H1 (cell line): Measurements from ENCODE around the gene PLCL1. TPM values are rescaled to one million over a fixed set of nuclear protein-coding genes. Genes with fewer than 3 reads are reported as not detected.

Source experiments
- CTCF ChIA-PET: fragments of 300-600 bp; sonication (Branson Sonifier 250); formaldehyde crosslinking; loops from one replicate; lab custom pipeline; 2021; ENCODE audit not compliant: partially characterized antibody; lab: Charles Lee
- POLR2A ChIA-PET: fragments of 300-600 bp; sonication (Branson Sonifier 250); formaldehyde crosslinking; loops from one replicate; lab custom pipeline; 2021; ENCODE audit warnings: inconsistent platforms; ENCODE audit not compliant: partially characterized antibody; lab: Charles Lee
- DNase-seq, 2 experiments: peaks; one replicate each; pipeline versions ENCODE4 v3.0.0 to v3.0.0-alpha.2; 2010 to 2022; ENCODE audit warnings: low spot score in 2 of 2, low read depth in 1 of 2, mixed read lengths in 1 of 2
- FAIRE-seq: peaks from 2 replicates; lab custom pipeline; 2011; peaks lifted over from hg19 to GRCh38; lab: Jason Lieb, UNC
- H2AFZ ChIP-seq: 2 replicates; pipeline ENCODE4 v1.8.1; 2012; ENCODE audit warnings: low read length, inconsistent platforms
- H2AK5ac ChIP-seq: 2 replicates; pipeline ENCODE4 v1.6.1; 2013; ENCODE audit warnings: low read depth, low read length
- H2BK120ac ChIP-seq: replicated peaks from 2 replicates; pipeline ENCODE3; 2013; ENCODE audit warnings: low read depth, low read length, inconsistent platforms
- H2BK12ac ChIP-seq: 2 replicates; pipeline ENCODE4 v1.6.1; 2013; ENCODE audit warnings: low read depth, low read length
- H2BK15ac ChIP-seq: 2 replicates; pipeline ENCODE4 v1.6.1; 2013; ENCODE audit warnings: low read length
- H2BK20ac ChIP-seq: 2 replicates; pipeline ENCODE4 v1.6.1; 2013; ENCODE audit warnings: low read length
- H2BK5ac ChIP-seq: 2 replicates; pipeline ENCODE4 v1.6.1; 2013; ENCODE audit warnings: low read depth, low read length
- H3K14ac ChIP-seq: 2 replicates; pipeline ENCODE4 v1.6.1; 2013; ENCODE audit warnings: inconsistent platforms; ENCODE audit not compliant: insufficient read length
- H3K18ac ChIP-seq: 2 replicates; pipeline ENCODE4 v1.6.1; 2013; ENCODE audit warnings: low read length; ENCODE audit errors: extremely low read depth
- H3K23ac ChIP-seq: 2 replicates; pipeline ENCODE4 v1.6.1; 2013; ENCODE audit warnings: inconsistent platforms; ENCODE audit not compliant: insufficient read length
- H3K23me2 ChIP-seq: 2 replicates; pipeline ENCODE4 v1.6.1; 2013; ENCODE audit warnings: low read depth, low read length
- H3K27ac ChIP-seq: 2 replicates; pipeline ENCODE4 v1.6.1; 2011; ENCODE audit warnings: low read depth, low read length, inconsistent platforms
- H3K27me3 ChIP-seq, 4 experiments: replicated peaks in 1 of 4; 1 replicate in 1 of 4; 2 replicates in 3 of 4; pipeline versions ENCODE4 v1.6.1 to v1.8.1; 2011 to 2013; ENCODE audit warnings: low read length in 3 of 4, mild to moderate bottlenecking in 3 of 4, inconsistent platforms in 2 of 4, mixed read lengths in 2 of 4, moderate library complexity in 1 of 4; ENCODE audit not compliant: control insufficient read depth in 3 of 4, insufficient read depth in 3 of 4; ENCODE audit errors: extremely low read depth in 1 of 4
- H3K36me3 ChIP-seq, 4 experiments: 2 replicates each; pipeline versions ENCODE4 v1.6.1 to v1.8.1; 2011 to 2013; ENCODE audit warnings: mild to moderate bottlenecking in 4 of 4, low read length in 3 of 4, moderate library complexity in 2 of 4, control low read depth in 1 of 4, inconsistent platforms in 1 of 4; ENCODE audit not compliant: insufficient read depth in 4 of 4, control insufficient read depth in 2 of 4
- H3K4ac ChIP-seq: replicated peaks from 2 replicates; pipeline ENCODE3; 2013; ENCODE audit warnings: low read length, low read depth, mixed read lengths, inconsistent platforms; ENCODE audit not compliant: insufficient read length
- H3K4me1 ChIP-seq, 4 experiments: replicated peaks in 1 of 4; 1 replicate in 1 of 4; 2 replicates in 3 of 4; pipeline versions ENCODE4 v1.6.1 to v1.8.1; 2011 to 2013; ENCODE audit warnings: low read length in 3 of 4, inconsistent platforms in 2 of 4, mixed read lengths in 1 of 4; ENCODE audit not compliant: insufficient read depth in 4 of 4, control insufficient read depth in 3 of 4
- H3K4me2 ChIP-seq, 2 experiments: 2 replicates each; pipeline versions ENCODE4 v1.6.1 to v1.8.1; 2011 to 2013; ENCODE audit warnings: low read depth in 2 of 2, low read length in 2 of 2, control low read depth in 1 of 2, inconsistent platforms in 1 of 2, mild to moderate bottlenecking in 1 of 2; ENCODE audit not compliant: insufficient read depth in 1 of 2
- H3K4me3 ChIP-seq, 4 experiments: fragments of 200-600, 300-600 bp in 1 of 4; sonication (generic), shearing (Covaris generic), sonication (Bioruptor Twin) in 1 of 4; 2 replicates each; pipeline versions ENCODE4 v1.5.1 to v1.8.1; 2011 to 2016; ENCODE audit warnings: low read length in 4 of 4, low read depth in 3 of 4, control low read depth in 2 of 4, inconsistent platforms in 2 of 4, mild to moderate bottlenecking in 2 of 4, mixed read lengths in 1 of 4, moderate library complexity in 1 of 4; ENCODE audit not compliant: insufficient read depth in 2 of 4; ENCODE audit errors: extremely low read depth in 1 of 4
- H3K56ac ChIP-seq: replicated peaks from 2 replicates; pipeline ENCODE3; 2013; ENCODE audit warnings: low read depth, mild to moderate bottlenecking, mixed read lengths, low read length, inconsistent platforms; ENCODE audit not compliant: insufficient read length
- H3K79me1 ChIP-seq: 2 replicates; pipeline ENCODE4 v1.6.1; 2013; ENCODE audit warnings: low read depth, low read length, control low read depth
- H3K79me2 ChIP-seq, 2 experiments: 2 replicates each; pipeline versions ENCODE4 v1.6.1 to v1.8.1; 2012 to 2013; ENCODE audit warnings: low read length in 2 of 2, mild to moderate bottlenecking in 2 of 2, inconsistent platforms in 1 of 2; ENCODE audit not compliant: insufficient read depth in 2 of 2, control insufficient read depth in 1 of 2
- H3K9ac ChIP-seq, 4 experiments: replicated peaks in 1 of 4; 1 replicate in 1 of 4; 2 replicates in 3 of 4; pipeline versions ENCODE4 v1.6.1 to v1.8.1; 2011 to 2013; ENCODE audit warnings: low read depth in 3 of 4, low read length in 3 of 4, control low read depth in 2 of 4, mild to moderate bottlenecking in 2 of 4, moderate library complexity in 2 of 4, inconsistent platforms in 1 of 4; ENCODE audit errors: extremely low read depth in 1 of 4
- H3K9me3 ChIP-seq, 2 experiments: 2 replicates each; pipeline versions ENCODE4 v1.6.1 to v1.8.1; 2012 to 2013; ENCODE audit warnings: mild to moderate bottlenecking in 2 of 2, moderate library complexity in 2 of 2, control low read depth in 1 of 2, inconsistent platforms in 1 of 2, low read depth in 1 of 2, low read length in 1 of 2, mixed read lengths in 1 of 2; ENCODE audit not compliant: insufficient read depth in 2 of 2
- H4K20me1 ChIP-seq, 2 experiments: replicated peaks in 1 of 2; 2 replicates each; pipeline versions ENCODE3 to v1.8.1; 2011 to 2013; ENCODE audit warnings: inconsistent platforms in 2 of 2, low read length in 2 of 2, mild to moderate bottlenecking in 1 of 2; ENCODE audit not compliant: insufficient read depth in 2 of 2, control insufficient read depth in 1 of 2
- H4K5ac ChIP-seq: 2 replicates; pipeline ENCODE4 v1.6.1; 2013; ENCODE audit warnings: low read length, low read depth, mixed read lengths, inconsistent platforms; ENCODE audit not compliant: insufficient read length
- H4K8ac ChIP-seq: 2 replicates; pipeline ENCODE4 v1.8.0; 2013; ENCODE audit warnings: mild to moderate bottlenecking, moderate library complexity, low read length, inconsistent platforms; ENCODE audit not compliant: insufficient read depth; ENCODE audit errors: extremely low read depth
- H4K91ac ChIP-seq: replicated peaks from 2 replicates; pipeline ENCODE3; 2013; ENCODE audit warnings: low read length, mixed read lengths, inconsistent platforms; ENCODE audit not compliant: insufficient read length
- JUND ChIP-seq: IDR thresholded peaks from 2 replicates; pipeline ENCODE4 v1.6.1; 2011; ENCODE audit warnings: mild to moderate bottlenecking, improper control_type of control experiment, low read length
- KDM1A ChIP-seq: fragments of 200-600, 300-600 bp; sonication (generic); IDR thresholded peaks from 2 replicates; pipeline ENCODE4 v1.7.1; 2016; ENCODE audit warnings: mild to moderate bottlenecking, low read length, borderline replicate concordance
- KDM4A ChIP-seq: IDR thresholded peaks from one replicate; pipeline ENCODE4 v1.7.1; 2012; ENCODE audit warnings: low read depth, mild to moderate bottlenecking, moderate library complexity, low read length, inconsistent platforms; ENCODE audit not compliant: severe bottlenecking
- WGBS, 2 experiments: shearing (Covaris generic) in 1 of 2; methylation state at CpG; one replicate each; pipeline versions ENCODE4 v1.1.6 to v1.1.7; 2013 to 2015; ENCODE audit warnings: low lambda C conversion rate in 2 of 2, mixed read lengths in 2 of 2, inconsistent platforms in 1 of 2, low coverage in 1 of 2, missing lambda C conversion rate in 1 of 2; ENCODE audit not compliant: insufficient replicate concordance in 2 of 2, insufficient coverage in 1 of 2, insufficient read length in 1 of 2; ENCODE audit errors: extremely low coverage in 1 of 2, missing lambda C conversion rate in 1 of 2; 5-methylcytosine and 5-hydroxymethylcytosine counted together
- polyA plus RNA-seq, 7 experiments: library from polyadenylated mRNA; depleted of rRNA in 3 of 7; stranded (reverse) in 5 of 7; unstranded in 2 of 7; fragments of >200 nt in 5 of 7; fragments of 200-250 nt in 2 of 7; gene quantifications; 1 replicate in 5 of 7; 2 replicates in 1 of 7; 4 replicates in 1 of 7; pipeline versions ENCODE4 v1.2.1 to v1.2.3, GENCODE V29; 2011 to 2013; ENCODE audit warnings: missing spikeins in 2 of 7, mixed read lengths in 2 of 7
- total RNA-seq: library from RNA; stranded (reverse); fragmentation: NEBNext Ultra II Directional; extraction: Animal tissue kit (Norgen Biotek cat#: 25700); gene quantifications from 2 replicates; pipeline ENCODE4 v1.2.1, GENCODE V29; 2021

The PLCL1 gene
- total and polyA plus RNA-seq, 2 of the 8 experiments (the other 6 are each of a cell fraction or from before 2014, with no cell fraction given): not detected

DNA sequence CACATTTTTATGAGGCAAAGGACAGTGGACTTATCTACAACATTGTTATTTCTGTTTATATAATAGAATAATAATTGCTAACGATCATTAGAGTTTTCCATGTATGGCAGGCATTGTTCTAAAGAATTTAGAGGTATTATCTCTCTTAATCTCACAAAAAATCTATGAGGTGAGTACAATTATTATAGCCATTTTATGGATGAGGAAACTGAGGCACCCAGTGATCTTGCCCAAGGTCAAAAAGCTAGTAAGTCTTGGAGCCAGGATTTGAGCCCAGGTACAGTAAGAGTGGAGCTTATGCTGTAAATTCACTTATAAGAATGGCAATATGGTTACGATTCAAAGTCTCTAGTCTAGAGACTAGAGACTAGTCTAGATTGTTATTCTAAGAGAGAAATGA, 331.7 kb downstream of the PLCL1 start:
- FAIRE-seq: no peak
- no peak for DNase-seq
- Histone ChIP-seq H3K23ac (no peak overlapping the region), H3K14ac (no peak overlapping the region), H2BK12ac (no peak overlapping the region), H4K8ac (no peak overlapping the region), H3K9ac (no peak overlapping the region), H3K79me1 (no peaks in the 10 kb centered on the region), H2BK15ac (no peak overlapping the region), H3K36me3 (no peaks in the 10 kb centered on the region), H2AFZ (no peak overlapping the region), H3K27ac (no peak overlapping the region), H3K18ac (no peak overlapping the region), H2AK5ac (no peak overlapping the region), H3K79me2 (no peaks in the 10 kb centered on the region), H2BK5ac (no peak overlapping the region), H4K91ac (no peak overlapping the region), H3K23me2 (no peaks in the 10 kb centered on the region), H3K4me3 (no peak overlapping the region), H3K4me1 (no peaks in the 10 kb centered on the region), H3K4ac (no peak overlapping the region), H3K56ac (no peak overlapping the region), H4K20me1 (no peaks in the 10 kb centered on the region), H3K9me3 (no peaks in the 10 kb centered on the region), H4K5ac (no peak overlapping the region), H3K27me3 (no peaks in the 10 kb centered on the region), H2BK20ac (no peak overlapping the region), H3K4me2 (no peak overlapping the region), H2BK120ac (no peak overlapping the region)
- CTCF ChIA-PET: interaction anchor here (0.9 to 2.2 kb wide), 8 partner anchors 9 to 332 kb away, joined by 3 to 15 read pairs (median 4); partner anchors contain the start of gene PLCL1
- POLR2A ChIA-PET: no interaction called here
- TF ChIP-seq JUND (no peak), KDM4A (no peak), KDM1A (no peak)
- WGBS, 2 experiments: 91% methylated on average over 2 of the region's 2 CpGs; no CpG with 5 or more reads in 1 of the 2 experiments
